Lung (tissue), 5 donors: ENCODE measurements around the gene ARMH1. TPM values are rescaled to one million over a fixed set of nuclear protein-coding genes. Genes with fewer than 3 reads are reported as not detected.

Experiments
- polyA plus RNA-seq, 2 donors: library from polyadenylated mRNA; stranded (reverse); fragments of 200-250 nt; gene quantifications; one replicate each; pipeline ENCODE4 v1.2.1, GENCODE V29; 2013
- small RNA-seq: library from RNA; depleted of rRNA; stranded (forward); fragments of <200 nt; gene quantifications from one replicate; pipeline ENCODE3, GENCODE V24; 2014; ENCODE audit warnings: low replicate concordance
- total RNA-seq, 2 donors: library from RNA; depleted of rRNA in 1 of 2; stranded (reverse); fragments of >200 nt in 1 of 2; gene quantifications; one replicate each; pipeline ENCODE4 v1.2.1, GENCODE V29; 2014 to 2021
- donor health status: Bipolar disorder and iron deficiency.
- donor health status: healthy.
- donor health status: DM: yes; HTN: yes; CAD: no.

ARMH1 gene
- total and polyA plus RNA-seq, 4 donors: 9.7 to 35.3 (median 21.4) TPM

Small RNA genes lying within 50 kb of the gene (small RNA-seq; reads per million reads assigned to genes)
- gene RNU5D-1: 46.7 reads per million, percentile 97 among the genes with 10 or more reads in this experiment
- 18.1 reads per million, percentile 96 among the genes with 10 or more reads in this experiment for gene RNU5F-1

Other genes starting within 250 kb of the ARMH1 start
- gene TMEM53, start 233 bp upstream of the ARMH1 start, total RNA-seq: 10 to 100 TPM in 1 of 2 donors, 1 to 10 TPM in 1; 7.1 to 26.4 TPM
- gene TMEM53, start 233 bp upstream of the ARMH1 start, polyA plus RNA-seq: 10 to 100 TPM; 16.2 to 20.6 TPM
- not detected for gene RNU5D-1, start 56.5 kb downstream of the ARMH1 start, total RNA-seq
- gene RNU5D-1, start 56.5 kb downstream of the ARMH1 start, polyA plus RNA-seq: not detected
- gene KIF2C, start 65.1 kb downstream of the ARMH1 start, total RNA-seq: 1 to 10 TPM; 1.5 to 3.5 TPM
- gene KIF2C, start 65.1 kb downstream of the ARMH1 start, polyA plus RNA-seq: 1 to 10 TPM; 1.5 to 2.7 TPM
- 1,000 to 10,000 TPM; 1,445 to 1,832 TPM for gene RPS8, start 100.8 kb downstream of the ARMH1 start, total RNA-seq
- 1,000 to 10,000 TPM; 1,551 to 3,558 TPM for gene RPS8, start 100.8 kb downstream of the ARMH1 start, polyA plus RNA-seq
- 1 to 10 TPM in 1 of 2 donors, under 1 TPM in 1; 0.23 to 1.4 TPM for gene BEST4, start 113.5 kb downstream of the ARMH1 start, total RNA-seq
- under 1 TPM; 0.33 to 0.79 TPM for gene BEST4, start 113.5 kb downstream of the ARMH1 start, polyA plus RNA-seq
- 10 to 100 TPM; 16.9 to 45.3 TPM for gene PLK3, start 125.7 kb downstream of the ARMH1 start, total RNA-seq
- gene PLK3, start 125.7 kb downstream of the ARMH1 start, polyA plus RNA-seq: 10 to 100 TPM; 28.7 to 78.5 TPM
- 10 to 100 TPM in 1 of 2 donors, 1 to 10 TPM in 1; 1.7 to 13.0 TPM for gene DYNLT4, start 132.6 kb downstream of the ARMH1 start, total RNA-seq
- 1 to 10 TPM; 2.3 to 6.1 TPM for gene DYNLT4, start 132.6 kb downstream of the ARMH1 start, polyA plus RNA-seq
- gene BTBD19, start 133.8 kb downstream of the ARMH1 start, total RNA-seq: 10 to 100 TPM in 1 of 2 donors, 1 to 10 TPM in 1; 7.0 to 20.0 TPM
- 10 to 100 TPM in 1 of 2 donors, 1 to 10 TPM in 1; 5.6 to 13.8 TPM for gene BTBD19, start 133.8 kb downstream of the ARMH1 start, polyA plus RNA-seq
- gene PTCH2, start 168.5 kb downstream of the ARMH1 start, total RNA-seq: 1 to 10 TPM in 1 of 2 donors, under 1 TPM in 1; 0.94 to 1.7 TPM
- under 1 TPM; 0.37 TPM for gene PTCH2, start 168.5 kb downstream of the ARMH1 start, polyA plus RNA-seq